Astrocyte (in vitro differentiated cells and primary cell): ENCODE measurements around the gene BANP. TPM values are rescaled to one million over a fixed set of nuclear protein-coding genes. Genes with fewer than 3 reads are reported as not detected.

Experiments
- DNase-seq: peaks from one replicate; pipeline ENCODE4 v3.0.0-alpha.2; 2010; ENCODE audit warnings: low read depth
- FAIRE-seq: peaks from 2 replicates; lab custom pipeline; 2011; peaks lifted over from hg19 to GRCh38; lab: Jason Lieb, UNC
- H2AFZ ChIP-seq: 2 replicates; pipeline ENCODE4 v1.6.0; 2012; ENCODE audit warnings: low read depth, low read length, inconsistent platforms
- H3K27ac ChIP-seq: 2 replicates; pipeline ENCODE4 v1.5.1; 2011; ENCODE audit warnings: low read depth, low read length, inconsistent platforms
- H3K27me3 ChIP-seq: 2 replicates; pipeline ENCODE4 v1.6.0; 2011; ENCODE audit warnings: low read length, inconsistent platforms; ENCODE audit not compliant: insufficient read depth
- H3K36me3 ChIP-seq: 2 replicates; pipeline ENCODE4 v1.5.1; 2011; ENCODE audit warnings: low read length, inconsistent platforms; ENCODE audit not compliant: insufficient read depth
- H3K4me1 ChIP-seq: 2 replicates; pipeline ENCODE4 v1.5.1; 2011; ENCODE audit warnings: low read length, inconsistent platforms; ENCODE audit not compliant: insufficient read depth
- H3K4me2 ChIP-seq: 2 replicates; pipeline ENCODE4 v1.6.0; 2012; ENCODE audit warnings: low read length, inconsistent platforms
- H3K4me3 ChIP-seq: 2 replicates; pipeline ENCODE4 v1.5.1; 2011; ENCODE audit warnings: low read depth, mild to moderate bottlenecking, low read length, inconsistent platforms; ENCODE audit not compliant: insufficient read depth
- H3K79me2 ChIP-seq: 2 replicates; pipeline ENCODE4 v1.6.0; 2012; ENCODE audit warnings: mild to moderate bottlenecking, low read length, inconsistent platforms; ENCODE audit not compliant: insufficient read depth
- H3K9ac ChIP-seq: 2 replicates; pipeline ENCODE4 v1.6.0; 2012; ENCODE audit warnings: mild to moderate bottlenecking, low read length, inconsistent platforms
- H3K9me3 ChIP-seq: 2 replicates; pipeline ENCODE4 v1.5.1; 2012; ENCODE audit warnings: low read depth, mild to moderate bottlenecking, low read length, inconsistent platforms; ENCODE audit not compliant: insufficient read depth
- H4K20me1 ChIP-seq: 2 replicates; pipeline ENCODE4 v1.6.0; 2012; ENCODE audit warnings: low read length, inconsistent platforms; ENCODE audit not compliant: insufficient read depth
- H3K27ac Mint-ChIP-seq: one replicate; pipeline ENCODE4 v1.8.0; 2021; ENCODE audit warnings: mild to moderate bottlenecking, mixed read lengths; ENCODE audit not compliant: unreplicated experiment
- H3K27me3 Mint-ChIP-seq: one replicate; pipeline ENCODE4 v1.8.0; 2021; ENCODE audit warnings: low read depth, mixed read lengths; ENCODE audit not compliant: unreplicated experiment
- H3K36me3 Mint-ChIP-seq: one replicate; pipeline ENCODE4 v1.8.0; 2021; ENCODE audit warnings: low read depth, mixed read lengths; ENCODE audit not compliant: unreplicated experiment
- H3K4me1 Mint-ChIP-seq: one replicate; pipeline ENCODE4 v1.8.0; 2021; ENCODE audit warnings: low read depth, mixed read lengths; ENCODE audit not compliant: unreplicated experiment
- H3K4me3 Mint-ChIP-seq: one replicate; pipeline ENCODE4 v1.8.0; 2021; ENCODE audit warnings: mild to moderate bottlenecking, moderate library complexity, mixed read lengths; ENCODE audit not compliant: unreplicated experiment
- H3K9me3 Mint-ChIP-seq: one replicate; pipeline ENCODE4 v1.8.0; 2021; ENCODE audit warnings: mild to moderate bottlenecking, mixed read lengths; ENCODE audit not compliant: unreplicated experiment
- CTCF ChIP-seq: IDR thresholded peaks from 2 replicates; pipeline ENCODE4 v1.5.1; 2011; ENCODE audit warnings: low read depth, mild to moderate bottlenecking, inconsistent platforms, low read length, moderate library complexity; ENCODE audit not compliant: insufficient read depth
- EZH2 ChIP-seq: IDR thresholded peaks from 2 replicates; pipeline ENCODE4 v1.6.1; 2012; ENCODE audit warnings: mild to moderate bottlenecking, low read length, inconsistent platforms; ENCODE audit not compliant: insufficient read depth
- total RNA-seq: library from RNA; stranded (reverse); gene quantifications from 2 replicates; pipeline ENCODE4 v1.2.1, GENCODE V29; 2021

The BANP gene
- total RNA-seq, 1 donor from 2014 or later: 28.9 TPM

GRCh38 chr16:88072571-88073001, 121.4 kb downstream of the BANP start:
- no peaks in the 10 kb centered on the region for H3K4me1 Mint-ChIP-seq
- TF ChIP-seq EZH2 (no peak), CTCF (no peak)
- H3K9me3 Mint-ChIP-seq: no peaks in the 10 kb centered on the region

GRCh38 chr16:88073201-88073721, 122.0 kb downstream of the BANP start:
- no peak overlapping the region for H2AFZ ChIP-seq
- H3K36me3 ChIP-seq: no peaks in the 10 kb centered on the region
- H4K20me1 ChIP-seq: no peaks in the 10 kb centered on the region
- Mint-ChIP-seq H3K27ac (no peak overlapping the region), H3K27me3 (no peaks in the 10 kb centered on the region), H3K4me3 (no peak overlapping the region), H3K4me1 (no peaks in the 10 kb centered on the region), H3K36me3 (peaks cover 17% of the 10 kb centered on the region), H3K9me3 (no peaks in the 10 kb centered on the region)
- no peak overlapping the region for H3K4me2 ChIP-seq
- TF ChIP-seq CTCF (no peak), EZH2 (no peak)
- no peaks in the 10 kb centered on the region for H3K9me3 ChIP-seq
- no peaks in the 10 kb centered on the region for H3K79me2 ChIP-seq
- H3K27me3 ChIP-seq: no peaks in the 10 kb centered on the region
- no peak overlapping the region for H3K4me3 ChIP-seq
- no peak overlapping the region for H3K9ac ChIP-seq
- DNase-seq (no peak), FAIRE-seq (no peak)
- no peaks in the 10 kb centered on the region for H3K4me1 ChIP-seq
- no peak overlapping the region for H3K27ac ChIP-seq

More at GRCh38 chr16:88072571-88073001, 121.4 kb downstream of the BANP start:
- H2AFZ ChIP-seq: no peak overlapping the region
- no peaks in the 10 kb centered on the region for H3K9me3 ChIP-seq
- no peaks in the 10 kb centered on the region for H4K20me1 ChIP-seq
- H3K4me3 ChIP-seq: no peak overlapping the region
- FAIRE-seq (no peak), DNase-seq (no peak)
- Mint-ChIP-seq H3K4me3 (no peak overlapping the region), H3K27ac (no peak overlapping the region), H3K36me3 (peaks cover 11% of the 10 kb centered on the region), H3K27me3 (no peaks in the 10 kb centered on the region)
- no peaks in the 10 kb centered on the region for H3K36me3 ChIP-seq
- H3K4me1 ChIP-seq: no peaks in the 10 kb centered on the region
- no peaks in the 10 kb centered on the region for H3K27me3 ChIP-seq
- H3K27ac ChIP-seq: no peak overlapping the region
- no peak overlapping the region for H3K9ac ChIP-seq
- H3K79me2 ChIP-seq: no peaks in the 10 kb centered on the region
- H3K4me2 ChIP-seq: no peak overlapping the region

- Histone ChIP-seq H3K27me3 (no peaks in the 10 kb centered on the region), H3K36me3 (no peaks in the 10 kb centered on the region), H3K79me2 (no peaks in the 10 kb centered on the region), H3K4me2 (no peak overlapping the region), H3K4me3 (no peak overlapping the region), H4K20me1 (no peaks in the 10 kb centered on the region), H3K9ac (no peak overlapping the region), H3K4me1 (no peaks in the 10 kb centered on the region), H3K27ac (no peak overlapping the region), H3K9me3 (no peaks in the 10 kb centered on the region), H2AFZ (no peak overlapping the region)
- no peak overlapping the region for H3K27ac Mint-ChIP-seq
- no peaks in the 10 kb centered on the region for H3K4me1 Mint-ChIP-seq
- H3K36me3 Mint-ChIP-seq: peaks cover 21% of the 10 kb centered on the region
- DNase-seq (no peak), FAIRE-seq (no peak)
- H3K27me3 Mint-ChIP-seq: no peaks in the 10 kb centered on the region
- no peaks in the 10 kb centered on the region for H3K9me3 Mint-ChIP-seq
- no peak for TF ChIP-seq EZH2
- no peak for TF ChIP-seq CTCF
- no peak overlapping the region for H3K4me3 Mint-ChIP-seq
These were observed 122.8 kb downstream of the BANP start for GRCh38 chr16:88074041-88074440.
